Sigmoid colon (tissue), 4 donors: ENCODE measurements around the gene COL23A1.

Experiments used
- EP300 ChIP-seq, 4 donors: sonication (generic); formaldehyde crosslinking; IDR thresholded peaks; one replicate each; pipeline ENCODE4 v1.6.1; 2017; ENCODE audit warnings: antibody characterized with exemption in 4 of 4
- POLR2A ChIP-seq, 2 donors: fragments of 450-650 bp; IDR thresholded peaks; one replicate each; pipeline ENCODE4 v1.6.1; 2016; ENCODE audit warnings: antibody characterized with exemption in 2 of 2, mild to moderate bottlenecking in 2 of 2, moderate library complexity in 2 of 2
- POLR2AphosphoS5 ChIP-seq, 4 donors: sonication (generic); formaldehyde crosslinking; IDR thresholded peaks; one replicate each; pipeline ENCODE4 v1.6.1; 2017; ENCODE audit warnings: antibody characterized with exemption in 4 of 4
- TF ChIP-seq, protein P1 (sequence below), 4 experiments: fragments of 450-650 bp in 3 of 4; fragments of 200-600 bp in 1 of 4; IDR thresholded peaks; one replicate each; pipeline ENCODE4 v1.5.1; 2016 to 2019; ENCODE audit warnings: antibody characterized with exemption in 4 of 4, mild to moderate bottlenecking in 3 of 4, moderate library complexity in 2 of 4

DNA sequence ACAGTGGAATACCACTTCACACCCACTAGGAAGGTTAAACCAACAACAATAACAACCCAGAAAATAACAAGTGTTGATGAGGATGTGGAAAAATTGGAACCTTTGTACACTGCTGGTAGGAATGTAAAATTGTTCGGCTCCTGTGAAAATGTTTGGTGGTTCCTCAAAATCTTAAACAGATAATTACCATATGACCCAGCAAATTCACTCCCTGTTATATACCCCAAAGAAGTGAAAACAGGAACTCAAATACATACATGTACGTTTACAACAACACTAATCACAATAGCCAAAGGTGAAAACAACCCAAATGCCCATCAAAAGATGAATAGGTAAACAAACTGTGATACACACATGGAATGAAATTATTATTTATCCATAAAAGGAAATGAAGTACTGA, 179.1 kb downstream of the COL23A1 start:
- TF ChIP-seq, protein P1, sequence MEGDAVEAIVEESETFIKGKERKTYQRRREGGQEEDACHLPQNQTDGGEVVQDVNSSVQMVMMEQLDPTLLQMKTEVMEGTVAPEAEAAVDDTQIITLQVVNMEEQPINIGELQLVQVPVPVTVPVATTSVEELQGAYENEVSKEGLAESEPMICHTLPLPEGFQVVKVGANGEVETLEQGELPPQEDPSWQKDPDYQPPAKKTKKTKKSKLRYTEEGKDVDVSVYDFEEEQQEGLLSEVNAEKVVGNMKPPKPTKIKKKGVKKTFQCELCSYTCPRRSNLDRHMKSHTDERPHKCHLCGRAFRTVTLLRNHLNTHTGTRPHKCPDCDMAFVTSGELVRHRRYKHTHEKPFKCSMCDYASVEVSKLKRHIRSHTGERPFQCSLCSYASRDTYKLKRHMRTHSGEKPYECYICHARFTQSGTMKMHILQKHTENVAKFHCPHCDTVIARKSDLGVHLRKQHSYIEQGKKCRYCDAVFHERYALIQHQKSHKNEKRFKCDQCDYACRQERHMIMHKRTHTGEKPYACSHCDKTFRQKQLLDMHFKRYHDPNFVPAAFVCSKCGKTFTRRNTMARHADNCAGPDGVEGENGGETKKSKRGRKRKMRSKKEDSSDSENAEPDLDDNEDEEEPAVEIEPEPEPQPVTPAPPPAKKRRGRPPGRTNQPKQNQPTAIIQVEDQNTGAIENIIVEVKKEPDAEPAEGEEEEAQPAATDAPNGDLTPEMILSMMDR (IDR thresholded peaks at IDR 0.05), result no peak
- TF ChIP-seq POLR2A (IDR thresholded peaks at IDR 0.05) (no peak), POLR2AphosphoS5 (IDR thresholded peaks at IDR 0.05) (no peak), EP300 (IDR thresholded peaks at IDR 0.05) (no peak)
